H9 (cell line): ENCODE measurements around the gene IMMP2L. TPM values are rescaled to one million over a fixed set of nuclear protein-coding genes. Genes with fewer than 3 reads are reported as not detected.

ENCODE experiments used
- DNase-seq: peaks from one replicate; pipeline ENCODE4 v3.0.0-alpha.2; 2017
- H2AFZ ChIP-seq: one replicate; pipeline ENCODE4 v1.6.1; 2013; ENCODE audit warnings: mild to moderate bottlenecking, low read length, control low read depth, moderate library complexity
- H2AK5ac ChIP-seq: 2 replicates; pipeline ENCODE4 v1.6.1; 2013; ENCODE audit warnings: low read length, control low read depth, mixed read lengths; ENCODE audit not compliant: insufficient read length
- H2BK120ac ChIP-seq: one replicate; pipeline ENCODE4 v1.6.1; 2013; ENCODE audit warnings: low read depth, mild to moderate bottlenecking, low read length, control low read depth, inconsistent platforms; ENCODE audit not compliant: poor library complexity, severe bottlenecking
- H2BK12ac ChIP-seq: 2 replicates; pipeline ENCODE4 v1.6.1; 2013; ENCODE audit warnings: low read length, control low read depth, mixed read lengths, low read depth; ENCODE audit not compliant: insufficient read length
- H2BK15ac ChIP-seq: 2 replicates; pipeline ENCODE4 v1.6.1; 2013; ENCODE audit warnings: low read depth, low read length, control low read depth
- H2BK20ac ChIP-seq: one replicate; pipeline ENCODE4 v1.6.1; 2013; ENCODE audit warnings: low read depth, mild to moderate bottlenecking, low read length, control low read depth, inconsistent platforms; ENCODE audit not compliant: poor library complexity, severe bottlenecking
- H2BK5ac ChIP-seq: 2 replicates; pipeline ENCODE4 v1.6.1; 2013; ENCODE audit warnings: low read length, control low read depth, mixed read lengths; ENCODE audit not compliant: insufficient read length
- H3K14ac ChIP-seq: 2 replicates; pipeline ENCODE4 v1.6.1; 2013; ENCODE audit warnings: low read length, control low read depth; ENCODE audit not compliant: insufficient read depth
- H3K18ac ChIP-seq: 2 replicates; pipeline ENCODE4 v1.6.1; 2013; ENCODE audit warnings: low read depth, mild to moderate bottlenecking, mixed read lengths, low read length, control low read depth; ENCODE audit not compliant: insufficient read length
- H3K23ac ChIP-seq: 2 replicates; pipeline ENCODE4 v1.6.1; 2013; ENCODE audit warnings: low read length, control low read depth, mixed read lengths, low read depth; ENCODE audit not compliant: insufficient read length
- H3K23me2 ChIP-seq: 2 replicates; pipeline ENCODE4 v1.6.1; 2013; ENCODE audit warnings: low read depth, mild to moderate bottlenecking, mixed read lengths, low read length, control low read depth; ENCODE audit not compliant: insufficient read length, poor library complexity, severe bottlenecking
- H3K27ac ChIP-seq: 2 replicates; pipeline ENCODE4 v1.5.1; 2013; ENCODE audit warnings: low read length, control low read depth, mixed read lengths, low read depth; ENCODE audit not compliant: insufficient read length
- H3K27me3 ChIP-seq: 2 replicates; pipeline ENCODE4 v1.6.1; 2013; ENCODE audit warnings: low read length, control low read depth, inconsistent platforms; ENCODE audit not compliant: insufficient read depth
- H3K4ac ChIP-seq: 2 replicates; pipeline ENCODE4 v1.6.1; 2013; ENCODE audit warnings: low read depth, mild to moderate bottlenecking, control low read depth, inconsistent platforms, low read length, moderate library complexity
- H3K4me1 ChIP-seq: 2 replicates; pipeline ENCODE4 v1.6.1; 2013; ENCODE audit warnings: low read length, control low read depth, inconsistent platforms; ENCODE audit not compliant: insufficient read depth
- H3K4me2 ChIP-seq: 2 replicates; pipeline ENCODE4 v1.6.1; 2013; ENCODE audit warnings: low read length, control low read depth, mixed read lengths; ENCODE audit not compliant: insufficient read length, insufficient read depth
- H3K56ac ChIP-seq: 2 replicates; pipeline ENCODE4 v1.6.1; 2013; ENCODE audit warnings: low read depth, mild to moderate bottlenecking, mixed read lengths, low read length, control low read depth; ENCODE audit not compliant: insufficient read length
- H3K79me1 ChIP-seq: 2 replicates; pipeline ENCODE4 v1.6.1; 2013; ENCODE audit warnings: low read depth, mild to moderate bottlenecking, moderate library complexity, low read length, control low read depth, inconsistent platforms; ENCODE audit not compliant: insufficient read depth, poor library complexity, severe bottlenecking
- H3K79me2 ChIP-seq: 2 replicates; pipeline ENCODE4 v1.6.1; 2013; ENCODE audit warnings: low read length, control low read depth, inconsistent platforms; ENCODE audit not compliant: insufficient read depth
- H3K9ac ChIP-seq: 2 replicates; pipeline ENCODE4 v1.6.1; 2013; ENCODE audit warnings: low read length, control low read depth, mixed read lengths; ENCODE audit not compliant: insufficient read length; ENCODE audit errors: extremely low read depth
- H3K9me3 ChIP-seq: one replicate; pipeline ENCODE4 v1.6.1; 2013; ENCODE audit warnings: low read depth, low read length, inconsistent platforms; ENCODE audit not compliant: control insufficient read depth
- H3T11ph ChIP-seq: one replicate; pipeline ENCODE4 v1.6.1; 2013; ENCODE audit warnings: mild to moderate bottlenecking, low read length, control low read depth, inconsistent platforms
- H4K20me1 ChIP-seq: one replicate; pipeline ENCODE4 v1.6.1; 2013; ENCODE audit not compliant: control insufficient read depth, insufficient read length, insufficient read depth
- H4K5ac ChIP-seq: 2 replicates; pipeline ENCODE4 v1.6.1; 2013; ENCODE audit warnings: low read depth, mild to moderate bottlenecking, mixed read lengths, low read length, control low read depth; ENCODE audit not compliant: insufficient read length
- H4K8ac ChIP-seq: replicated peaks from 2 replicates; pipeline ENCODE4 v1.6.1; 2013; ENCODE audit warnings: low read length, control low read depth, mixed read lengths, low read depth; ENCODE audit not compliant: insufficient read length
- H4K91ac ChIP-seq: 2 replicates; pipeline ENCODE4 v1.6.1; 2013; ENCODE audit warnings: low read depth, mild to moderate bottlenecking, moderate library complexity, mixed read lengths, low read length, control low read depth; ENCODE audit not compliant: insufficient read length
- H3K27ac Mint-ChIP-seq, 3 experiments: 2 replicates in 2 of 3; 3 replicates in 1 of 3; pipeline ENCODE4 v1.8.0; 2020 to 2021; ENCODE audit warnings: mixed read lengths in 3 of 3, mild to moderate bottlenecking in 1 of 3, moderate library complexity in 1 of 3
- H3K27me3 Mint-ChIP-seq: 2 replicates; pipeline ENCODE4 v1.8.0; 2021; ENCODE audit warnings: low read depth, mild to moderate bottlenecking, moderate library complexity, mixed read lengths
- H3K36me3 Mint-ChIP-seq, 3 experiments: 2 replicates in 2 of 3; 3 replicates in 1 of 3; pipeline ENCODE4 v1.8.0; 2020 to 2021; ENCODE audit warnings: low read depth in 3 of 3, mixed read lengths in 3 of 3; ENCODE audit not compliant: insufficient read depth in 1 of 3
- H3K4me1 Mint-ChIP-seq, 2 experiments: 2 replicates each; pipeline ENCODE4 v1.8.0; 2020; ENCODE audit warnings: mixed read lengths in 2 of 2
- H3K4me3 Mint-ChIP-seq, 2 experiments: 2 replicates in 1 of 2; 3 replicates in 1 of 2; pipeline ENCODE4 v1.8.0; 2020 to 2021; ENCODE audit warnings: mild to moderate bottlenecking in 2 of 2, mixed read lengths in 2 of 2, moderate library complexity in 1 of 2
- H3K9me3 Mint-ChIP-seq, 2 experiments: 2 replicates in 1 of 2; 3 replicates in 1 of 2; pipeline ENCODE4 v1.8.0; 2020; ENCODE audit warnings: mild to moderate bottlenecking in 2 of 2, mixed read lengths in 2 of 2, moderate library complexity in 1 of 2
- CTCF ChIP-seq: fragments of 200-600 bp; sonication (generic); conservative IDR thresholded peaks from 3 replicates; pipeline ENCODE4 v1.8.0; 2021; ENCODE audit warnings: antibody characterized with exemption, mild to moderate bottlenecking
- WGBS: extraction: QIAGEN DNeasy Blood & Tissue Kit; methylation state at CpG from one replicate; pipeline ENCODE4 v1.1.7; 2013; ENCODE audit warnings: missing lambda C conversion rate, low lambda C conversion rate, mixed read lengths; ENCODE audit not compliant: insufficient read length; ENCODE audit errors: extremely low coverage; 5-methylcytosine and 5-hydroxymethylcytosine counted together
- total RNA-seq: library from RNA; stranded (reverse); gene quantifications from 2 replicates; pipeline ENCODE4 v1.2.1, GENCODE V29; 2021

Gene IMMP2L
- total RNA-seq, 1 experiment from 2014 or later = 14.7 TPM

GRCh38 chr7:111308691-111309090 is 253.6 kb downstream of the IMMP2L start:
- Histone ChIP-seq H3K79me2 (no peaks in the 10 kb centered on the region), H4K20me1 (no peaks in the 10 kb centered on the region), H2AK5ac (no peak overlapping the region), H4K91ac (no peak overlapping the region), H3K27ac (no peak overlapping the region), H3K4ac (no peak overlapping the region), H4K5ac (no peak overlapping the region), H3K79me1 (no peaks in the 10 kb centered on the region), H2BK15ac (no peak overlapping the region), H3K56ac (no peak overlapping the region), H4K8ac (no peak overlapping the region), H3K23ac (no peak overlapping the region), H2BK20ac (no peak overlapping the region), H2BK120ac (no peak overlapping the region), H3K18ac (no peak overlapping the region), H3K27me3 (no peaks in the 10 kb centered on the region), H3K9me3 (no peaks in the 10 kb centered on the region), H2BK5ac (no peak overlapping the region), H3K4me1 (no peaks in the 10 kb centered on the region), H3K23me2 (no peaks in the 10 kb centered on the region), H3K9ac (no peak overlapping the region), H2AFZ (no peak overlapping the region), H3T11ph (no peak overlapping the region), H2BK12ac (no peak overlapping the region), H3K14ac (no peak overlapping the region), H3K4me2 (no peak overlapping the region)
- no peak overlapping the region for H3K27ac Mint-ChIP-seq
- no peak for DNase-seq
- no CpG with 5 or more reads among the region's 1 CpG for WGBS
- H3K4me1 Mint-ChIP-seq = no peaks in the 10 kb centered on the region
- H3K36me3 Mint-ChIP-seq = no peaks in the 10 kb centered on the region
- H3K27me3 Mint-ChIP-seq = no peaks in the 10 kb centered on the region
- no peak overlapping the region for H3K4me3 Mint-ChIP-seq
- no peak for TF ChIP-seq CTCF
- H3K9me3 Mint-ChIP-seq = no peaks in the 10 kb centered on the region
